Measurements from ENCODE around the gene TSBP1.

GRCh38 chr6:32244270-32244669, 127.4 kb downstream of the TSBP1 start:
- TF ChIP-seq CTCF (conservative IDR thresholded peaks at IDR 0.05; ENCODE audit: low read depth, low read length) = no peak
- no peak for TF ChIP-seq EZH2 (IDR thresholded peaks at IDR 0.05; ENCODE audit: borderline replicate concordance, low read depth, low read length, poor library complexity, severe bottlenecking)

All from A673 (cell line).